ENCODE measurements around the gene TMEM245.

TMEM245 gene

DNA sequence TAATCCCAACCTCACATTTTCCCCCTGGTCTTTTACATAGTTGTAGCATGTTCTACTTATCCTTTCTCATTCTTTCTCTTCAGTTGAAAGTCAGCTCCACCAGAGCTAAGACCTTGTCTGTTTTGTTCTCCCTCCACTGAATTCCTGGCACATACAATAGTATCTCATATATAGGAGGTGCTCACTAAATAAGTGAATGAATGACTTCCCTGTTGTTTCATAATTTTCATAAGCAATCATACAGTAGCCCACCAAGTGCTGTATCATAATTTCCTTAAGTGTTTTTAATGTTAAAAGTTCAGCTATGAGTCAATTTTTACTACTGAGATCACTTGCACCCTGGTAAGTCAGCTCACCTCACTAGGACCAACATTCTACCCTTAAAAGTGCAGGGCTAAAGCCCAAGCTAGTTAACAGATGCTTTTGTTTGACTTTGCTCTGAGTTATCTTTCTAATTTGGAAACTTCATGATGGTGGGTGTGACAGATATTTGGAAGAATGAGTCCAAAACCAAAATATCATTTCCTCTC, 27.6 kb downstream of the TMEM245 start:
- Histone ChIP-seq H4K20me1 (peaks cover 8 to 51% (median 21%) of the 10 kb centered on the region in 11 experiments; a peak in 17 of 22 replicates), H3K27ac (no peak overlapping the region), H3K9ac (no peak overlapping the region), H3K4me1 (no peaks in the 10 kb centered on the region), H3K9me3 (replicated peaks in 1 of 11) (no peaks in the 10 kb centered on the region), H3K4me3 (no peak overlapping the region), H3K27me3 (no peaks in the 10 kb centered on the region), H3K4me2 (no peak overlapping the region), H3K36me3 (peaks cover 71 to 100% (median 95%) of the 10 kb centered on the region in 11 experiments)
- TF ChIP-seq Cebpa-rat (IDR thresholded peaks at IDR 0.05), result no peak

- H4K20me1 ChIP-seq, result peaks cover 0 to 21% (median 6%) of the 10 kb centered on the region in 11 experiments; a peak in 9 of 22 replicates
- H3K4me1 ChIP-seq, result peaks cover 0 to 10% (median 0%) of the 10 kb centered on the region in 10 experiments; a peak in 6 of 20 replicates
- peaks cover 70 to 100% (median 95%) of the 10 kb centered on the region in 11 experiments for H3K36me3 ChIP-seq
- H3K9me3 ChIP-seq (replicated peaks in 1 of 11), result no peaks in the 10 kb centered on the region
- H3K27ac ChIP-seq, result no peak overlapping the region
- no peak overlapping the region for H3K4me3 ChIP-seq
- no peak overlapping the region for H3K9ac ChIP-seq
- H3K27me3 ChIP-seq, result no peaks in the 10 kb centered on the region
- no peak overlapping the region for H3K4me2 ChIP-seq
- no peak for TF ChIP-seq Cebpa-rat (IDR thresholded peaks at IDR 0.05)
Measured at GRCh38 chr9:109088221-109088620, 31.5 kb downstream of the TMEM245 start.

DNA sequence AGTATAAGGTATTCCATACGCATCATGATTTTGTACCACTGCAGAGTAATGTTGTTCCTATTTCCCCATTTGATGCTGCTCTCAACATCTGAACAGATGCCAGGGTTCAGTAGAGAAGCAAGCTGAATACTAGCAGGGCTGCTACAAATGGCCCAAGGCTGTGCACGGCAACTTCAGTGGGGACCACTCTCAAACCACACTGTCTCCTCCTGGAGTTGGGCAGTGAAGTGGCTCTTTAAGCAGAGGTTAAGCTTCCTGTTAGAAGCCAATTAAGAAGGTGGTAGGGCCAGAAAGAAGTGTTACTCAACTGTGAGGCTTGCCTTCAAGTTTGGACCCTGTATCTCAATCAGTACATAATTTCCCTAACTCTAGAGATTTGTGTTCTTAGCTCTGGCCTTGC, 32.0 kb downstream of the TMEM245 start:
- Histone ChIP-seq H3K4me3 (no peak overlapping the region), H3K27ac (no peak overlapping the region), H3K9ac (no peak overlapping the region), H3K9me3 (replicated peaks in 1 of 11) (no peaks in the 10 kb centered on the region), H3K27me3 (no peaks in the 10 kb centered on the region), H3K36me3 (peaks cover 72 to 100% (median 96%) of the 10 kb centered on the region in 11 experiments), H3K4me2 (no peak overlapping the region), H4K20me1 (peaks cover 0 to 18% (median 6%) of the 10 kb centered on the region in 11 experiments; a peak in 8 of 22 replicates), H3K4me1 (peaks cover 0 to 10% (median 0%) of the 10 kb centered on the region in 10 experiments; a peak in 6 of 20 replicates)
- no peak for TF ChIP-seq Cebpa-rat (IDR thresholded peaks at IDR 0.05)

DNA sequence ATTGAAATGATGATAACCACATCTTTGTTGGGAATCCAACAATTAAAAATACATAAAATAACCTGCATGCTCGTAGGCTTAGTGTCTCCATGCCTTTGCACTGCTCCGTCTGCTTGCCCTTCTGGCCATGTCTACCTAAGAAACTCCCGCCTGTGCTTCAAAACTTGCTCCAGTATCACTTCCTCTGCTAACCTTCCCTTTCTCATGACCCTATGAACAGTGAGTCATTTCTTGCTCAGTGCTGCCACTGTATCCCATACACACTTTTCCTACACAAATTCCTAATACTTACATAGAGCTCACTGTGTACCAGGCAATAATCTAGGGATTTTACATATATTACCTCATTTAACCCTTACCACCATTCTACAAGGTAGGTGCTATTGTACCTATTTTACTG, 33.5 kb downstream of the TMEM245 start:
- Histone ChIP-seq H3K27ac (no peak overlapping the region), H3K4me2 (peak overlapping the region in 3 of 11 experiments; percentile 4 to 33 (median 20); a peak in 2 of 22 replicates), H3K36me3 (peaks cover 61 to 98% (median 90%) of the 10 kb centered on the region in 11 experiments), H3K27me3 (no peaks in the 10 kb centered on the region), H4K20me1 (peaks cover 0 to 11% (median 6%) of the 10 kb centered on the region in 11 experiments; a peak in 8 of 22 replicates), H3K4me1 (peaks cover 0 to 10% (median 0%) of the 10 kb centered on the region in 10 experiments; a peak in 6 of 20 replicates), H3K9ac (no peak overlapping the region), H3K9me3 (replicated peaks in 1 of 11) (no peaks in the 10 kb centered on the region), H3K4me3 (no peak overlapping the region)
- no peak for TF ChIP-seq Cebpa-rat (IDR thresholded peaks at IDR 0.05)

- no peak overlapping the region for H3K27ac ChIP-seq
- peaks cover 0 to 10% (median 0%) of the 10 kb centered on the region in 10 experiments; a peak in 6 of 20 replicates for H3K4me1 ChIP-seq
- H3K36me3 ChIP-seq, result peaks cover 57 to 98% (median 89%) of the 10 kb centered on the region in 11 experiments
Measured at GRCh38 chr9:109085510-109085909, 34.2 kb downstream of the TMEM245 start.

DNA sequence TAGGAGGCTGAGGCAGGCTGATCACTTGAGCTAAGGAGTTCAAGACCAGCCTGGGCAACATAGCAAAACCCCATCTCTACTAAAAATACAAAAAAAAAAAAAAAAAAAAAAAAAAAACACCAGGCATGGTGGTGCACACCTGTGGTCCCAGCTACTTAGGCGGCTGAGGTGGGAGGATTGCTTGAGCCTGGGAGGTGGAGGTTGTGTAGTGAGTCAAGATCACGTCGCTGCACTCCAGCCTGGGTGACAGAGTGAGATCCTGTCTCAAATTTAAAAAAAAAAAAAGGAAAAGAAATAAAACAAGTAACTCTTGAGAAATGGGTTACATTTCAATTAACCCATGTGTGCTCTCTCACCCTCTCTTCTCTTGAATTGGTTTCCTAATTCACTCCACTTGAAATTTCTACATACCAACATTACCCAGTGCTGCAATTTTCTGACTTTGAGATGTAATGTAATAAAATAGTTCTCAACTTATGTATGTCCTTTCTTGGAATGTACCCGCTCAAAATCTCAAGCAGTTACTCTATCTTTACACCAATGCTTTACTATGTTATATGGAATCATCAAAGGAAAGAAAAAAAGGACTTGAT, 35.8 kb downstream of the TMEM245 start:
- Histone ChIP-seq H3K9ac (no peak overlapping the region), H3K27me3 (no peaks in the 10 kb centered on the region), H4K20me1 (peaks cover 0 to 11% (median 6%) of the 10 kb centered on the region in 11 experiments; a peak in 8 of 22 replicates), H3K36me3 (peaks cover 56 to 98% (median 89%) of the 10 kb centered on the region in 11 experiments), H3K9me3 (replicated peaks in 1 of 11) (no peaks in the 10 kb centered on the region), H3K27ac (no peak overlapping the region), H3K4me1 (peaks cover 0 to 10% (median 0%) of the 10 kb centered on the region in 10 experiments; a peak in 6 of 20 replicates), H3K4me2 (no peak overlapping the region), H3K4me3 (no peak overlapping the region)
- TF ChIP-seq Cebpa-rat (IDR thresholded peaks at IDR 0.05), result no peak

More at GRCh38 chr9:109085510-109085909, 34.2 kb downstream of the TMEM245 start:
- Histone ChIP-seq H3K9ac (no peak overlapping the region), H3K27me3 (no peaks in the 10 kb centered on the region), H3K4me3 (no peak overlapping the region), H4K20me1 (peaks cover 0 to 11% (median 6%) of the 10 kb centered on the region in 11 experiments; a peak in 8 of 22 replicates), H3K4me2 (no peak overlapping the region), H3K9me3 (replicated peaks in 1 of 11) (no peaks in the 10 kb centered on the region)
- TF ChIP-seq Cebpa-rat (IDR thresholded peaks at IDR 0.05), result no peak

- H3K27me3 ChIP-seq, result no peaks in the 10 kb centered on the region
- peaks cover 58 to 98% (median 89%) of the 10 kb centered on the region in 11 experiments for H3K36me3 ChIP-seq
- no peak for TF ChIP-seq Cebpa-rat (IDR thresholded peaks at IDR 0.05)
- no peak overlapping the region for H3K9ac ChIP-seq
- no peaks in the 10 kb centered on the region for H3K9me3 ChIP-seq (replicated peaks in 1 of 11)
- no peak overlapping the region for H3K27ac ChIP-seq
- peaks cover 0 to 11% (median 6%) of the 10 kb centered on the region in 11 experiments; a peak in 8 of 22 replicates for H4K20me1 ChIP-seq
- H3K4me3 ChIP-seq, result no peak overlapping the region
- peaks cover 0 to 10% (median 0%) of the 10 kb centered on the region in 10 experiments; a peak in 6 of 20 replicates for H3K4me1 ChIP-seq
- no peak overlapping the region for H3K4me2 ChIP-seq
Measured at GRCh38 chr9:109083141-109083540, 36.6 kb downstream of the TMEM245 start.

- peaks cover 0 to 10% (median 0%) of the 10 kb centered on the region in 10 experiments; a peak in 6 of 20 replicates for H3K4me1 ChIP-seq
- no peak overlapping the region for H3K4me3 ChIP-seq
- no peaks in the 10 kb centered on the region for H3K27me3 ChIP-seq
- no peak overlapping the region for H3K9ac ChIP-seq
- peaks cover 0 to 11% (median 6%) of the 10 kb centered on the region in 11 experiments; a peak in 8 of 22 replicates for H4K20me1 ChIP-seq
- no peaks in the 10 kb centered on the region for H3K9me3 ChIP-seq (replicated peaks in 1 of 11)
- H3K4me2 ChIP-seq, result no peak overlapping the region
- H3K27ac ChIP-seq, result no peak overlapping the region
- peaks cover 56 to 98% (median 89%) of the 10 kb centered on the region in 11 experiments for H3K36me3 ChIP-seq
- TF ChIP-seq Cebpa-rat (IDR thresholded peaks at IDR 0.05), result no peak
Measured at GRCh38 chr9:109082091-109082620, 37.6 kb downstream of the TMEM245 start.

- no peak overlapping the region for H3K4me2 ChIP-seq
- no peak for TF ChIP-seq Cebpa-rat (IDR thresholded peaks at IDR 0.05)
Measured at GRCh38 chr9:109074236-109074889, 45.4 kb downstream of the TMEM245 start.

More at GRCh38 chr9:109074236-109074889, 45.4 kb downstream of the TMEM245 start:
- Histone ChIP-seq H3K9me3 (replicated peaks in 1 of 11) (no peaks in the 10 kb centered on the region), H3K4me1 (no peaks in the 10 kb centered on the region), H3K36me3 (peaks cover 71 to 95% (median 83%) of the 10 kb centered on the region in 11 experiments), H3K9ac (no peak overlapping the region), H3K27ac (no peak overlapping the region), H3K27me3 (no peaks in the 10 kb centered on the region), H3K4me3 (no peak overlapping the region), H4K20me1 (0 out of 22 replicates have a peak, but pooled peaks cover 0 to 4% (median 0%) of the 10 kb centered on the region in 11 experiments)
